GM23338 (cell line): ENCODE data around the gene ZNF8. TPM values are rescaled to one million over a fixed set of nuclear protein-coding genes. Genes with fewer than 3 reads are reported as not detected.

Source experiments
- ATAC-seq: fragments of 200-7000 bp; cut with Tn5 transposase; 3 replicates; pipeline ENCODE4 v1.9.1; 2020
- DNase-seq: peaks from one replicate; pipeline ENCODE4 v3.0.0-alpha.2; 2015; ENCODE audit warnings: low spot score
- H2AFZ ChIP-seq: fragments of 200-600 bp; sonication (generic); 2 replicates; pipeline ENCODE4 v1.8.0; 2016; ENCODE audit warnings: antibody characterized with exemption, mild to moderate bottlenecking, moderate library complexity
- H3F3A ChIP-seq: fragments of 200-600 bp; sonication (generic); replicated peaks from 2 replicates; pipeline ENCODE4 v1.8.0; 2017; ENCODE audit warnings: antibody characterized with exemption, mixed run types, low read depth
- H3K27ac ChIP-seq: fragments of 200-600 bp; sonication (generic); 2 replicates; pipeline ENCODE4 v1.6.1; 2016; ENCODE audit warnings: low read depth
- H3K27me3 ChIP-seq: fragments of 200-600 bp; sonication (generic); 2 replicates; pipeline ENCODE4 v1.8.0; 2016; ENCODE audit warnings: mild to moderate bottlenecking, mixed run types, moderate library complexity; ENCODE audit not compliant: insufficient read depth
- H3K36me3 ChIP-seq: fragments of 200-600 bp; sonication (generic); 2 replicates; pipeline ENCODE4 v1.8.0; 2016; ENCODE audit warnings: mild to moderate bottlenecking; ENCODE audit not compliant: insufficient read depth
- H3K4me1 ChIP-seq: fragments of 200-600 bp; sonication (generic); 2 replicates; pipeline ENCODE4 v1.8.0; 2016; ENCODE audit warnings: mild to moderate bottlenecking, moderate library complexity; ENCODE audit not compliant: insufficient read depth
- H3K4me2 ChIP-seq: fragments of 200-600 bp; sonication (generic); 2 replicates; pipeline ENCODE4 v1.7.1; 2017; ENCODE audit warnings: mixed run types
- H3K4me3 ChIP-seq: fragments of 200-600 bp; sonication (generic); 2 replicates; pipeline ENCODE4 v1.6.1; 2016; ENCODE audit warnings: mixed run types
- H3K79me2 ChIP-seq: fragments of 200-600 bp; sonication (generic); replicated peaks from 2 replicates; pipeline ENCODE4 v1.8.0; 2017; ENCODE audit warnings: mild to moderate bottlenecking; ENCODE audit not compliant: insufficient read depth
- H3K9me2 ChIP-seq: fragments of 200-600 bp; sonication (generic); 2 replicates; pipeline ENCODE4 v1.8.0; 2017; ENCODE audit not compliant: insufficient read depth
- H4K20me1 ChIP-seq: fragments of 200-600 bp; sonication (generic); replicated peaks from 2 replicates; pipeline ENCODE4 v1.8.0; 2017; ENCODE audit warnings: mild to moderate bottlenecking; ENCODE audit not compliant: insufficient read depth
- H3K27ac Mint-ChIP-seq: 2 replicates; pipeline ENCODE4 v1.8.0; 2020; ENCODE audit warnings: inconsistent platforms, mild to moderate bottlenecking, moderate library complexity, mixed read lengths
- H3K27me3 Mint-ChIP-seq: 3 replicates; pipeline ENCODE4 v1.8.0; 2022; ENCODE audit warnings: low read depth, mild to moderate bottlenecking, moderate library complexity, mixed read lengths, inconsistent platforms; ENCODE audit not compliant: insufficient read depth, poor library complexity
- H3K36me3 Mint-ChIP-seq: 3 replicates; pipeline ENCODE4 v1.8.0; 2021; ENCODE audit warnings: low read depth, mild to moderate bottlenecking, inconsistent platforms, moderate library complexity, mixed read lengths
- H3K4me1 Mint-ChIP-seq: 3 replicates; pipeline ENCODE4 v1.8.0; 2020; ENCODE audit warnings: mild to moderate bottlenecking, inconsistent platforms, mixed read lengths
- H3K4me3 Mint-ChIP-seq: 3 replicates; pipeline ENCODE4 v1.8.0; 2021; ENCODE audit warnings: moderate library complexity, mild to moderate bottlenecking, inconsistent platforms, mixed read lengths
- H3K9me3 Mint-ChIP-seq: 3 replicates; pipeline ENCODE4 v1.8.0; 2020; ENCODE audit warnings: moderate library complexity, mild to moderate bottlenecking, inconsistent platforms, mixed read lengths
- CTCF ChIP-seq, 2 experiments: fragments of 200-600 bp in 1 of 2; sonication (generic) in 1 of 2; conservative IDR thresholded peaks; 2 replicates each; pipeline versions ENCODE4 v1.5.1 to v1.6.1; 2016 to 2017; ENCODE audit warnings: antibody characterized with exemption in 2 of 2, low read depth in 2 of 2, mild to moderate bottlenecking in 2 of 2, moderate library complexity in 1 of 2
- JUNB ChIP-seq: IDR thresholded peaks from one replicate; pipeline ENCODE4 v1.6.1; 2016; ENCODE audit warnings: antibody characterized with exemption; ENCODE audit not compliant: unreplicated experiment
- REST ChIP-seq: IDR thresholded peaks from one replicate; pipeline ENCODE4 v1.6.1; 2018; ENCODE audit warnings: antibody characterized with exemption; ENCODE audit not compliant: unreplicated experiment
- ZNF114 ChIP-seq: fragments of 250-450 bp; sonication (Bioruptor Pico); IDR thresholded peaks from 2 replicates; pipeline ENCODE4 v1.5.0; 2020; ENCODE audit warnings: mild to moderate bottlenecking, moderate library complexity
- ZNF331 ChIP-seq: fragments of 250-450 bp; sonication (Bioruptor Pico); IDR thresholded peaks from 2 replicates; pipeline ENCODE4 v1.5.0; 2020; ENCODE audit warnings: low read depth, mild to moderate bottlenecking, moderate library complexity
- polyA plus RNA-seq: library from polyadenylated mRNA; unstranded; fragments of >200 nt; fragmentation: Nextera tagmentation; extraction: Ambion mirVana; gene quantifications from 2 replicates; pipeline ENCODE4 v1.2.1, GENCODE V29; 2016
- total RNA-seq: library from RNA; depleted of rRNA; stranded (reverse); fragments of >200 nt; shearing (Covaris generic); gene quantifications from 2 replicates; pipeline ENCODE4 v1.2.3, GENCODE V29; 2014
- TF ChIP-seq, protein P1 (sequence below): fragments of 250-450 bp; sonication (Bioruptor Pico); IDR thresholded peaks from 2 replicates; pipeline ENCODE4 v1.5.0; 2020; ENCODE audit warnings: mild to moderate bottlenecking, moderate library complexity

ZNF8 gene
- total and polyA plus RNA-seq, 2 experiments from 2014 or later: 4.3 to 30.3 TPM

- Histone ChIP-seq H3F3A (0 out of 2 replicates have a peak, but pooled peaks cover 9% of the 10 kb centered on the region), H3K4me1 (peaks cover 10% of the 10 kb centered on the region; the same call in 1 of the 2 replicates), H3K27me3 (no peaks in the 10 kb centered on the region), H3K4me2 (no peak overlapping the region), H3K9me2 (no peaks in the 10 kb centered on the region), H2AFZ (no peak overlapping the region), H3K27ac (no peak overlapping the region), H3K79me2 (peaks cover 8% of the 10 kb centered on the region), H3K4me3 (no peak overlapping the region), H4K20me1 (peaks cover 7% of the 10 kb centered on the region; the same call in 1 of the 2 replicates), H3K36me3 (no peaks in the 10 kb centered on the region)
- Mint-ChIP-seq H3K27me3 (no peaks in the 10 kb centered on the region), H3K9me3 (no peaks in the 10 kb centered on the region; the same call in 2 of the 3 replicates), H3K27ac (no peak overlapping the region), H3K36me3 (0 out of 3 replicates have a peak, but pooled peaks cover 4% of the 10 kb centered on the region), H3K4me3 (no peak overlapping the region), H3K4me1 (peaks cover 2% of the 10 kb centered on the region; the same call in 1 of the 3 replicates)
- peak; percentile 30 for DNase-seq
- TF ChIP-seq CTCF (conservative IDR thresholded peaks at IDR 0.05; ENCODE audit: low read depth in 2 of 2) (no peak), ZNF331 (no peak), REST (no peak), JUNB (no peak), ZNF114 (CRISPR knock-in tag) (no peak)
- TF ChIP-seq, protein P1, sequence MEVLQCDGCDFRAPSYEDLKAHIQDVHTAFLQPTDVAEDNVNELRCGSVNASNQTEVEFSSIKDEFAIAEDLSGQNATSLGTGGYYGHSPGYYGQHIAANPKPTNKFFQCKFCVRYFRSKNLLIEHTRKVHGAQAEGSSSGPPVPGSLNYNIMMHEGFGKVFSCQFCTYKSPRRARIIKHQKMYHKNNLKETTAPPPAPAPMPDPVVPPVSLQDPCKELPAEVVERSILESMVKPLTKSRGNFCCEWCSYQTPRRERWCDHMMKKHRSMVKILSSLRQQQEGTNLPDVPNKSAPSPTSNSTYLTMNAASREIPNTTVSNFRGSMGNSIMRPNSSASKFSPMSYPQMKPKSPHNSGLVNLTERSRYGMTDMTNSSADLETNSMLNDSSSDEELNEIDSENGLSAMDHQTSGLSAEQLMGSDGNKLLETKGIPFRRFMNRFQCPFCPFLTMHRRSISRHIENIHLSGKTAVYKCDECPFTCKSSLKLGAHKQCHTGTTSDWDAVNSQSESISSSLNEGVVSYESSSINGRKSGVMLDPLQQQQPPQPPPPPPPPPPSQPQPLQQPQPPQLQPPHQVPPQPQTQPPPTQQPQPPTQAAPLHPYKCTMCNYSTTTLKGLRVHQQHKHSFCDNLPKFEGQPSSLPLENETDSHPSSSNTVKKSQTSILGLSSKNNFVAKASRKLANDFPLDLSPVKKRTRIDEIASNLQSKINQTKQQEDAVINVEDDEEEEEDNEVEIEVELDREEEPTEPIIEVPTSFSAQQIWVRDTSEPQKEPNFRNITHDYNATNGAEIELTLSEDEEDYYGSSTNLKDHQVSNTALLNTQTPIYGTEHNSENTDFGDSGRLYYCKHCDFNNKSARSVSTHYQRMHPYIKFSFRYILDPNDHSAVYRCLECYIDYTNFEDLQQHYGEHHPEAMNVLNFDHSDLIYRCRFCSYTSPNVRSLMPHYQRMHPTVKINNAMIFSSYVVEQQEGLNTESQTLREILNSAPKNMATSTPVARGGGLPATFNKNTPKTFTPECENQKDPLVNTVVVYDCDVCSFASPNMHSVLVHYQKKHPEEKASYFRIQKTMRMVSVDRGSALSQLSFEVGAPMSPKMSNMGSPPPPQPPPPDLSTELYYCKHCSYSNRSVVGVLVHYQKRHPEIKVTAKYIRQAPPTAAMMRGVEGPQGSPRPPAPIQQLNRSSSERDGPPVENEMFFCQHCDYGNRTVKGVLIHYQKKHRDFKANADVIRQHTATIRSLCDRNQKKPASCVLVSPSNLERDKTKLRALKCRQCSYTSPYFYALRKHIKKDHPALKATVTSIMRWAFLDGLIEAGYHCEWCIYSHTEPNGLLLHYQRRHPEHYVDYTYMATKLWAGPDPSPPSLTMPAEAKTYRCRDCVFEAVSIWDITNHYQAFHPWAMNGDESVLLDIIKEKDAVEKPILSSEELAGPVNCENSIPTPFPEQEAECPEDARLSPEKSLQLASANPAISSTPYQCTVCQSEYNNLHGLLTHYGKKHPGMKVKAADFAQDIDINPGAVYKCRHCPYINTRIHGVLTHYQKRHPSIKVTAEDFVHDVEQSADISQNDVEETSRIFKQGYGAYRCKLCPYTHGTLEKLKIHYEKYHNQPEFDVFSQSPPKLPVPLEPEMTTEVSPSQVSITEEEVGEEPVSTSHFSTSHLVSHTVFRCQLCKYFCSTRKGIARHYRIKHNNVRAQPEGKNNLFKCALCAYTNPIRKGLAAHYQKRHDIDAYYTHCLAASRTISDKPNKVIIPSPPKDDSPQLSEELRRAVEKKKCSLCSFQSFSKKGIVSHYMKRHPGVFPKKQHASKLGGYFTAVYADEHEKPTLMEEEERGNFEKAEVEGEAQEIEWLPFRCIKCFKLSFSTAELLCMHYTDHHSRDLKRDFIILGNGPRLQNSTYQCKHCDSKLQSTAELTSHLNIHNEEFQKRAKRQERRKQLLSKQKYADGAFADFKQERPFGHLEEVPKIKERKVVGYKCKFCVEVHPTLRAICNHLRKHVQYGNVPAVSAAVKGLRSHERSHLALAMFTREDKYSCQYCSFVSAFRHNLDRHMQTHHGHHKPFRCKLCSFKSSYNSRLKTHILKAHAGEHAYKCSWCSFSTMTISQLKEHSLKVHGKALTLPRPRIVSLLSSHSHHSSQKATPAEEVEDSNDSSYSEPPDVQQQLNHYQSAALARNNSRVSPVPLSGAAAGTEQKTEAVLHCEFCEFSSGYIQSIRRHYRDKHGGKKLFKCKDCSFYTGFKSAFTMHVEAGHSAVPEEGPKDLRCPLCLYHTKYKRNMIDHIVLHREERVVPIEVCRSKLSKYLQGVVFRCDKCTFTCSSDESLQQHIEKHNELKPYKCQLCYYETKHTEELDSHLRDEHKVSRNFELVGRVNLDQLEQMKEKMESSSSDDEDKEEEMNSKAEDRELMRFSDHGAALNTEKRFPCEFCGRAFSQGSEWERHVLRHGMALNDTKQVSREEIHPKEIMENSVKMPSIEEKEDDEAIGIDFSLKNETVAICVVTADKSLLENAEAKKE (CRISPR knock-in tag): no peak
- no peak for ATAC-seq
Measured at GRCh38 chr19:58330458-58330857, 51.7 kb downstream of the ZNF8 start.
